Activated naive CD4-positive, alpha-beta T cell treated with anti-CD3 and anti-CD28 coated beads, Interleukin-2, amount 10 ng/mL, durations not matched to agents 7 days and 5 days (primary cell): ENCODE measurements around the gene SLC25A2.

ENCODE experiments used
- CTCF ChIA-PET: fragments of 350-600 bp; sonication (Branson Sonifier 250); formaldehyde crosslinking; loops from one replicate; lab custom pipeline; 2021; ENCODE audit warnings: antibody characterized with exemption; lab: Charles Lee
- DNase-seq: peaks from one replicate; pipeline ENCODE4 v3.0.0-alpha.2; 2020
- H3K27ac Mint-ChIP-seq: one replicate; pipeline ENCODE4 v1.8.0; 2021; ENCODE audit warnings: mild to moderate bottlenecking, moderate library complexity, mixed read lengths
- H3K27me3 Mint-ChIP-seq: one replicate; pipeline ENCODE4 v1.8.0; 2021; ENCODE audit warnings: mild to moderate bottlenecking, mixed read lengths
- H3K36me3 Mint-ChIP-seq: one replicate; pipeline ENCODE4 v1.8.0; 2021; ENCODE audit warnings: mixed read lengths
- H3K4me1 Mint-ChIP-seq: one replicate; pipeline ENCODE4 v1.8.0; 2021; ENCODE audit warnings: mixed read lengths
- H3K4me3 Mint-ChIP-seq: one replicate; pipeline ENCODE4 v1.8.0; 2021; ENCODE audit warnings: mild to moderate bottlenecking, moderate library complexity, mixed read lengths
- H3K9me3 Mint-ChIP-seq: one replicate; pipeline ENCODE4 v1.8.0; 2021; ENCODE audit warnings: mixed read lengths

The SLC25A2 gene

GRCh38 chr5:141260458-141261237 lies 43.2 kb downstream of the SLC25A2 start:
- H3K4me1 Mint-ChIP-seq: no peaks in the 10 kb centered on the region
- peaks cover 8% of the 10 kb centered on the region for H3K36me3 Mint-ChIP-seq
- H3K4me3 Mint-ChIP-seq: no peak overlapping the region
- H3K9me3 Mint-ChIP-seq: peaks cover 68% of the 10 kb centered on the region
- H3K27ac Mint-ChIP-seq: no peak overlapping the region
- no peak for DNase-seq
- CTCF ChIA-PET: no interaction called here
- H3K27me3 Mint-ChIP-seq: no peaks in the 10 kb centered on the region

- Mint-ChIP-seq H3K27ac (no peak overlapping the region), H3K4me3 (no peak overlapping the region), H3K4me1 (no peaks in the 10 kb centered on the region), H3K36me3 (peaks cover 10% of the 10 kb centered on the region), H3K9me3 (peaks cover 71% of the 10 kb centered on the region), H3K27me3 (no peaks in the 10 kb centered on the region)
- no peak for DNase-seq
- CTCF ChIA-PET: no interaction called here
These were observed 44.9 kb downstream of the SLC25A2 start for GRCh38 chr5:141258948-141259347.

- no peak overlapping the region for H3K4me3 Mint-ChIP-seq
- no peak for DNase-seq
- no peaks in the 10 kb centered on the region for H3K27me3 Mint-ChIP-seq
- H3K4me1 Mint-ChIP-seq: no peaks in the 10 kb centered on the region
- peaks cover 74% of the 10 kb centered on the region for H3K9me3 Mint-ChIP-seq
- H3K36me3 Mint-ChIP-seq: peaks cover 10% of the 10 kb centered on the region
- CTCF ChIA-PET: no interaction called here
- H3K27ac Mint-ChIP-seq: no peak overlapping the region
These were observed 45.4 kb downstream of the SLC25A2 start for GRCh38 chr5:141258464-141258863.
